HepG2 (cell line): Measurements from ENCODE around the gene CDH23. TPM values are rescaled to one million over a fixed set of nuclear protein-coding genes. Genes with fewer than 3 reads are reported as not detected.

Experiments
- ATAC-seq: fragments of 200-7000 bp; cut with Tn5 transposase; 3 replicates; pipeline ENCODE4 v1.9.1; 2020; ENCODE audit warnings: mild to moderate bottlenecking, moderate library complexity
- BruUV-seq: library from RNA; stranded (reverse); fragments of 400-500 nt; replicated peaks from 2 replicates; lab custom pipeline; 2021; lab: Mats Ljungman, UMichigan
- CTCF ChIA-PET: fragments of 300-600 bp; formaldehyde crosslinking; extraction: SDS; loops from one replicate; lab custom pipeline; 2021; ENCODE audit warnings: low total read pairs, inconsistent platforms, low intra/inter-chr PET ratio; lab: Yijun Ruan, JAX
- POLR2A ChIA-PET: fragments of 350-600 bp; sonication (Branson Sonifier 250); formaldehyde crosslinking; loops from one replicate; lab custom pipeline; 2020; ENCODE audit warnings: antibody characterized with exemption, inconsistent platforms; lab: Yijun Ruan, JAX
- DNase-seq: peaks from one replicate; pipeline ENCODE4 v3.0.0-alpha.2; 2015; ENCODE audit warnings: low spot score
- FAIRE-seq: peaks from 3 replicates; lab custom pipeline; 2011; peaks lifted over from hg19 to GRCh38; lab: Jason Lieb, UNC
- H2AFZ ChIP-seq: one replicate; pipeline ENCODE4 v1.6.1; 2011; ENCODE audit warnings: low read length, inconsistent platforms
- H3K27ac ChIP-seq: fragments of 300-600 bp; 3 replicates; pipeline ENCODE4 v1.8.0; 2011; ENCODE audit warnings: mixed run types, mild to moderate bottlenecking, mixed read lengths, low read length, inconsistent platforms; ENCODE audit not compliant: insufficient read depth; ENCODE audit errors: extremely low read length
- H3K27me3 ChIP-seq, 2 experiments: fragments of 200-600 bp in 1 of 2; 2 replicates in 1 of 2; 3 replicates in 1 of 2; pipeline versions ENCODE4 v1.6.0 to v1.8.0; 2011; ENCODE audit warnings: low read length in 2 of 2, mild to moderate bottlenecking in 2 of 2, moderate library complexity in 2 of 2, inconsistent platforms in 1 of 2; ENCODE audit not compliant: insufficient read depth in 2 of 2, control insufficient read depth in 1 of 2
- H3K36me3 ChIP-seq, 2 experiments: fragments of 200-600 bp in 1 of 2; replicated peaks in 1 of 2; 2 replicates in 1 of 2; 3 replicates in 1 of 2; pipeline versions ENCODE4 v1.5.1 to v1.8.0; 2011; ENCODE audit warnings: low read length in 2 of 2, inconsistent platforms in 1 of 2; ENCODE audit not compliant: insufficient read depth in 2 of 2, control insufficient read depth in 1 of 2
- H3K4me1 ChIP-seq: 2 replicates; pipeline ENCODE4 v1.5.1; 2012; ENCODE audit warnings: low read length, inconsistent platforms; ENCODE audit not compliant: insufficient read depth
- H3K4me2 ChIP-seq: 2 replicates; pipeline ENCODE4 v1.6.0; 2011; ENCODE audit warnings: low read depth, low read length, inconsistent platforms
- H3K4me3 ChIP-seq, 3 experiments: fragments of 200-600 bp in 1 of 3; sonication (generic), shearing (Covaris generic) in 1 of 3; replicated peaks in 1 of 3; 2 replicates each; pipeline ENCODE4 v1.5.1; 2011 to 2016; ENCODE audit warnings: low read length in 3 of 3, inconsistent platforms in 2 of 3, low read depth in 2 of 3, mild to moderate bottlenecking in 2 of 3, control low read depth in 1 of 3, mixed read lengths in 1 of 3; ENCODE audit not compliant: insufficient read depth in 1 of 3
- H3K79me2 ChIP-seq: one replicate; pipeline ENCODE4 v1.6.1; 2011; ENCODE audit warnings: low read length, inconsistent platforms; ENCODE audit not compliant: insufficient read depth
- H3K9ac ChIP-seq: 2 replicates; pipeline ENCODE4 v1.6.0; 2011; ENCODE audit warnings: mild to moderate bottlenecking, low read depth, low read length, inconsistent platforms; ENCODE audit not compliant: insufficient read depth
- H3K9me3 ChIP-seq: 2 replicates; pipeline ENCODE4 v1.5.1; 2012; ENCODE audit warnings: mild to moderate bottlenecking, low read length
- H4K20me1 ChIP-seq: 2 replicates; pipeline ENCODE4 v1.6.0; 2011; ENCODE audit warnings: inconsistent platforms, mild to moderate bottlenecking, low read length, moderate library complexity; ENCODE audit not compliant: insufficient read depth
- ATF5 ChIP-seq: sonication (generic); formaldehyde crosslinking; IDR thresholded peaks from 2 replicates; pipeline ENCODE4 v1.4.0; 2020; ENCODE audit warnings: mild to moderate bottlenecking, low read depth, missing genetic modification reagents
- CENPT ChIP-seq: sonication (generic); formaldehyde crosslinking; IDR thresholded peaks from 2 replicates; pipeline ENCODE4 v1.8.0; 2022; ENCODE audit warnings: low read depth, mild to moderate bottlenecking, moderate library complexity, missing genetic modification reagents
- FOXO1 ChIP-seq: sonication (generic); formaldehyde crosslinking; IDR thresholded peaks from 2 replicates; pipeline ENCODE4 v1.4.0; 2020; ENCODE audit warnings: missing genetic modification reagents
- HCFC1 ChIP-seq: fragments of 150-350 bp; IDR thresholded peaks from 2 replicates; pipeline ENCODE4 v1.6.1; 2014; ENCODE audit warnings: low read depth, low read length
- JUND ChIP-seq: sonication (generic); formaldehyde crosslinking; IDR thresholded peaks from 2 replicates; pipeline ENCODE4 v1.8.0; 2022; ENCODE audit warnings: mild to moderate bottlenecking, missing genetic modification reagents
- NFE2 ChIP-seq: sonication (generic); formaldehyde crosslinking; IDR thresholded peaks from 2 replicates; pipeline ENCODE4 v1.4.0; 2020; ENCODE audit warnings: missing genetic modification reagents
- PATZ1 ChIP-seq: sonication (generic); formaldehyde crosslinking; IDR thresholded peaks from 2 replicates; pipeline ENCODE4 v1.4.0; 2020; ENCODE audit warnings: missing genetic modification reagents
- STAT6 ChIP-seq: sonication (generic); formaldehyde crosslinking; IDR thresholded peaks from 2 replicates; pipeline ENCODE4 v1.4.0; 2020; ENCODE audit warnings: missing genetic modification reagents, mild to moderate bottlenecking, borderline replicate concordance
- ZBTB4 ChIP-seq: sonication (generic); formaldehyde crosslinking; IDR thresholded peaks from 2 replicates; pipeline ENCODE4 v1.4.0; 2020; ENCODE audit warnings: missing genetic modification reagents, mild to moderate bottlenecking, borderline replicate concordance
- ZFP62 ChIP-seq: sonication (generic); formaldehyde crosslinking; IDR thresholded peaks from 2 replicates; pipeline ENCODE4 v1.4.0; 2020; ENCODE audit warnings: missing genetic modification reagents
- ZMYM4 ChIP-seq: sonication (generic); formaldehyde crosslinking; IDR thresholded peaks from 2 replicates; pipeline ENCODE4 v1.8.1; 2023; ENCODE audit warnings: mild to moderate bottlenecking, missing genetic modification reagents
- ZNF333 ChIP-seq: sonication (generic); formaldehyde crosslinking; IDR thresholded peaks from 2 replicates; pipeline ENCODE4 v1.4.0; 2020; ENCODE audit warnings: mild to moderate bottlenecking, missing genetic modification reagents, borderline replicate concordance
- ZNF354B ChIP-seq: sonication (generic); formaldehyde crosslinking; IDR thresholded peaks from 2 replicates; pipeline ENCODE4 v1.8.0; 2022; ENCODE audit warnings: mild to moderate bottlenecking, missing genetic modification reagents
- ZNF549 ChIP-seq: sonication (generic); formaldehyde crosslinking; IDR thresholded peaks from 2 replicates; pipeline ENCODE4 v1.5.0; 2020; ENCODE audit warnings: missing genetic modification reagents
- WGBS: methylation state at CpG from one replicate; pipeline ENCODE4 v1.1.6; 2017; ENCODE audit warnings: low lambda C conversion rate; 5-methylcytosine and 5-hydroxymethylcytosine counted together
- in situ Hi-C: cut with HindIII; loops from 2 replicates; pipeline ENCODE4 v1.10.0; 2017; ENCODE audit warnings: low pct_unique_long_range_greater_than_20kb; ENCODE audit not compliant: extremely low pct_ligation_motif_present
- intact Hi-C: fragments of 100-400 bp; cut with micrococcal nuclease; formaldehyde crosslinking; loops from one replicate; pipeline ENCODE4 v1.10.0; 2022; ENCODE audit not compliant: unreplicated experiment
- polyA plus RNA-seq, 8 experiments: library from polyadenylated mRNA; depleted of rRNA in 3 of 8; stranded (reverse) in 7 of 8; unstranded in 1 of 8; fragments of >200 nt; fragmentation: Illumina TruSeq in 4 of 8; extraction: Trizol in 4 of 8; gene quantifications; 2 replicates each; pipeline versions ENCODE4 v1.2.1 to v1.2.3, GENCODE V29; 2011 to 2016; ENCODE audit warnings: low read depth in 4 of 8, missing spikeins in 1 of 8, mixed read lengths in 1 of 8; ENCODE audit not compliant: insufficient read depth in 1 of 8
- total RNA-seq, 5 experiments: library from RNA; depleted of rRNA; stranded (reverse); fragments of >200 nt; fragmentation: Illumina TruSeq; extraction: Trizol; gene quantifications; 2 replicates each; pipeline ENCODE4 v1.2.3, GENCODE V29; 2016; ENCODE audit warnings: low read depth in 1 of 5

The CDH23 gene
- total and polyA plus RNA-seq, 2 of the 13 experiments (the other 11 are each of a cell fraction or from before 2014, with no cell fraction given): 0.13 TPM; not detected in 1

- Histone ChIP-seq H3K9ac (no peak overlapping the region), H3K4me1 (no peaks in the 10 kb centered on the region), H3K27ac (no peak overlapping the region), H3K4me3 (no peak overlapping the region), H3K9me3 (no peaks in the 10 kb centered on the region), H3K36me3 (no peaks in the 10 kb centered on the region), H4K20me1 (no peaks in the 10 kb centered on the region), H3K4me2 (no peak overlapping the region), H3K79me2 (no peaks in the 10 kb centered on the region), H2AFZ (no peak overlapping the region), H3K27me3 (peaks cover 1 to 42% of the 10 kb centered on the region in 2 experiments; a peak in 4 of 5 replicates)
- POLR2A ChIA-PET: no interaction called here
- in situ Hi-C loops (no loop called here), intact Hi-C loops (no loop called here)
- 54% methylated on average over 3 of the region's 5 CpGs for WGBS
- ATAC-seq (no peak), DNase-seq (no peak), FAIRE-seq (no peak)
- no TSS peak for BruUV-seq
- CTCF ChIA-PET: no interaction called here
- no peak for TF ChIP-seq ZBTB4
- TF ChIP-seq CENPT: no peak
- TF ChIP-seq ZMYM4 (CRISPR knock-in tag): no peak
- no peak for TF ChIP-seq STAT6 (CRISPR knock-in tag)
- TF ChIP-seq FOXO1 (CRISPR knock-in tag): no peak
- no peak for TF ChIP-seq HCFC1
- no peak for TF ChIP-seq ATF5 (CRISPR knock-in tag)
- TF ChIP-seq ZNF354B (CRISPR knock-in tag): no peak
- no peak for TF ChIP-seq JUND (CRISPR knock-in tag)
- TF ChIP-seq NFE2 (CRISPR knock-in tag): no peak
- TF ChIP-seq ZNF549 (CRISPR knock-in tag): no peak
- no peak for TF ChIP-seq PATZ1
- no peak for TF ChIP-seq ZFP62 (CRISPR knock-in tag)
- TF ChIP-seq ZNF333: no peak
Observed at GRCh38 chr10:71502851-71503250, 106.1 kb downstream of the CDH23 start.
